Hair follicle dermal papilla cell (primary cell): Measurements from ENCODE around the gene NIM1K. TPM values are rescaled to one million over a fixed set of nuclear protein-coding genes. Genes with fewer than 3 reads are reported as not detected.

Experiments used
- small RNA-seq: library from RNA; depleted of rRNA; stranded (forward); fragments of <200 nt; gene quantifications from one replicate; pipeline ENCODE3, GENCODE V24; 2012
- total RNA-seq: library from RNA; depleted of rRNA; stranded (reverse); fragments of >200 nt; gene quantifications from 2 replicates; pipeline ENCODE4 v1.2.3, GENCODE V29; 2012

Gene NIM1K
- 0.85 and 3.7 TPM in 2 replicates for total RNA-seq

GRCh38 chr5:43191740-43192557 lies at the start of gene NIM1K:
Gene NIM1K, plus strand, starts transcription at chr5:43192225. Its CDS starts 53,551 bp downstream, at chr5:43245776.

GRCh38 chr5:43313035-43313853 lies 121.2 kb downstream of the NIM1K start, which contains the start of gene HMGCS1:
Gene HMGCS1, minus strand, starts transcription at chr5:43313412. Its CDS starts 14,447 bp downstream, at chr5:43298965.

Small RNAs within 50 kb of the gene (small RNA-seq; reads per million reads assigned to genes)
- gene AC106800.4 = not detected

Other genes starting within 250 kb of the NIM1K start
- 1.9 and 3.6 TPM in 2 replicates for gene ANXA2R, start 151.9 kb upstream of the NIM1K start, total RNA-seq
- gene ZNF131, start 71.3 kb upstream of the NIM1K start, total RNA-seq = 33.8 and 37.6 TPM in 2 replicates
- gene HMGCS1, start 121.2 kb downstream of the NIM1K start, total RNA-seq = 125 and 129 TPM in 2 replicates
- gene CCL28, start 220.2 kb downstream of the NIM1K start, total RNA-seq = 6.0 and 6.7 TPM in 2 replicates